ENCODE results near the gene APOBEC2.

DNA sequence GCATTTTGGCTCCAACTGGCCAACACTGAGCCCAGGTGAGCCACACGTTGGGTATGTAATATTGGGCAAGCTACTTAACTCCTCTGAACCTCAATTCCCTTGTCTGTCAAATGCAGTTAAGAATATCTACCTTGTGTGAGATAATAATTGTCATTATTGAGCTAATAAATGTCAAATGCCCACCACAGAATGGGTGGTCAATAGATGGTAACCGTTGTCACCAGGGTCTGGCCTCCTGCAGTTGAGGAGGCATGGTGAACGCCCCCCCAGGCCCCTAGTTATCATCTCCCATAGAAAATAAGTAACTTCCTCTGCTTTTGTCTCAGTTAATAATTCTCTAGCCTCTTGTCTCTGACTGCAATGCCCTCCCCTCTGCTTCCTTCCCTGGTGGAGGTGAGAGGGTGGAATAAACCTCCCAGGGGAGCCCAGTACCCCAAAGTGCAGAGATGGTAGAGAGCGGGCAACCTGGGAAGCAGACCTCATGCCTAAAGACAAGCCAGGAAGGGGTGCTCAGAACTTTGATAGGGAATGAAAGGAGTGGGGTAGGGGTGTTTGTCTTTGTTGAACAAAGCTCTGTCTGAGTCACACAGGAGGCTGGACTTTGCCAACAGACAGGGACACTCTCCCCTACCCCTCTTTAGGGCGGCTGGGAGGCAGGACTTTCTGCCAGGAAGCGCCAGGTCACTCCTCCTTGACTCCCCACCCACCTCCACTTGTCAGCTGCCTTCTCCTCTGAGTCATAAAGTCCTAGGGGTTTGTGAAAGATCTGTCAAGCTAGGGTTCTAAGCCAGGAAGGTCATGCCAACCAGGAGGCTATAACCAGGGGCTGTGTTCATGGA lies 12.7 kb upstream of the APOBEC2 start:
- TF ChIP-seq POLR2A (IDR thresholded peaks at IDR 0.05; ENCODE audit: low read depth, low read length) (no peak), TAF1 (IDR thresholded peaks at IDR 0.05; ENCODE audit: low read depth, low read length) (no peak), PAX5 (IDR thresholded peaks at IDR 0.05; ENCODE audit: insufficient read depth, low read length, severe bottlenecking) (no peak), POLR2AphosphoS5 (IDR thresholded peaks at IDR 0.05; ENCODE audit: low read depth, low read length) (no peak), SPI1 (IDR thresholded peaks at IDR 0.05; ENCODE audit: low read depth, low read length) (no peak), POU2F2 (IDR thresholded peaks at IDR 0.05; ENCODE audit: low read depth, low read length) (no peak)

All from GM12891 (cell line).